ENCODE results near the gene AUP1. TPM values are rescaled to one million over a fixed set of nuclear protein-coding genes. Genes with fewer than 3 reads are reported as not detected.
"Not testable (repeated sequence)": the region's sequence is repeated elsewhere in the genome, so short reads cannot be mapped to it uniquely, and the experiment has no call there.

AUP1 gene
- total RNA-seq, 1 donor from 2014 or later = 178 TPM

GRCh38 chr2:74566076-74566753 lies 36.7 kb upstream of the AUP1 start:
- intact Hi-C loops (cut with micrococcal nuclease) = loop anchor here (1.0 kb wide), 1 partner anchor 11 kb away; no protein-coding TSS in a partner anchor
- Mint-ChIP-seq H3K4me3 (peak overlapping the region; percentile 23), H3K27me3 (ENCODE audit: insufficient read depth) (no peaks in the 10 kb centered on the region), H3K36me3 (ENCODE audit: low read depth) (peaks cover 2% of the 10 kb centered on the region), H3K4me1 (ENCODE audit: low read depth) (peaks cover 66% of the 10 kb centered on the region), H3K9me3 (no peaks in the 10 kb centered on the region), H3K27ac (peak overlapping the region; percentile 79)
- DNase-seq (ENCODE audit: low spot score) = no peak

GRCh38 chr2:74564222-74564621 lies 34.7 kb upstream of the AUP1 start:
- DNase-seq (ENCODE audit: low spot score) = no peak
- Mint-ChIP-seq H3K27ac (no peak overlapping the region), H3K4me3 (no peak overlapping the region), H3K9me3 (no peaks in the 10 kb centered on the region), H3K4me1 (ENCODE audit: low read depth) (peaks cover 69% of the 10 kb centered on the region), H3K27me3 (ENCODE audit: insufficient read depth) (peaks cover 2% of the 10 kb centered on the region), H3K36me3 (ENCODE audit: low read depth) (peaks cover 2% of the 10 kb centered on the region)
- intact Hi-C loops (cut with micrococcal nuclease) = no loop called here

DNA sequence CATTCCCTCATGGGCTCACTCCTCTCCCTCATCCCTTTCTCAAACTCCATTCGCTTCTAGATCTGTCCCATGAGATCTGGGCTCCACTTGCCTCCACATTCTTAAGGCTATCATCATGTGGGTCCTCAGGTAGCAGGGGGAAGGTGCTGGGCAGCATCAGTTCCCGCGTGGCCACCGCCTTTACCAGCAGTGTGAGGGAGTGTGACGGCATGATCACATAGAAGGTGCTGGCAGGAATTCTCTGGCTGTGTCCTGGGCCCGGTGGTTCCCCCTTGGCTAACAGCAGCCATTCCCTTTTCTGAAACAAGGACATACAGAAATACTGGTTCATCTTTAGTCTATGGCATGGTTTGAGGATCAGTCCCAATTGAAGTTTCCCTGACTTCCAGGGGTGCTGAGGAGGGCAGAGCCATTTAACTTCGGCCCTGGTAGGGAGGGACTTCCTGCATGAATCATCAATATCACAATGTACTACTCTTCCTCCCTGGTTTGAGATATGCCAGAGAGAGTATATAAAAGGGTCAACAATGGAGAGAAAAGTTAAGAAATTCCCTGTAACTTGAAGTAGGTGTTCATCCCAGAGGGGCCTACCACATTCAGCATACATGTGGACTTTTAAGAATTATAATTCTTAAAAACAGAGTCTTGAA lies 32.7 kb upstream of the AUP1 start:
- peaks cover 2% of the 10 kb centered on the region for H3K27me3 Mint-ChIP-seq (ENCODE audit: insufficient read depth)
- DNase-seq (ENCODE audit: low spot score) = no peak
- no peaks in the 10 kb centered on the region for H3K9me3 Mint-ChIP-seq
- H3K36me3 Mint-ChIP-seq (ENCODE audit: low read depth) = peaks cover 7% of the 10 kb centered on the region
- peak overlapping the region; percentile 41 for H3K27ac Mint-ChIP-seq
- intact Hi-C loops (cut with micrococcal nuclease) = no loop called here
- peaks cover 58% of the 10 kb centered on the region for H3K4me1 Mint-ChIP-seq (ENCODE audit: low read depth)
- no peak overlapping the region for H3K4me3 Mint-ChIP-seq

DNA sequence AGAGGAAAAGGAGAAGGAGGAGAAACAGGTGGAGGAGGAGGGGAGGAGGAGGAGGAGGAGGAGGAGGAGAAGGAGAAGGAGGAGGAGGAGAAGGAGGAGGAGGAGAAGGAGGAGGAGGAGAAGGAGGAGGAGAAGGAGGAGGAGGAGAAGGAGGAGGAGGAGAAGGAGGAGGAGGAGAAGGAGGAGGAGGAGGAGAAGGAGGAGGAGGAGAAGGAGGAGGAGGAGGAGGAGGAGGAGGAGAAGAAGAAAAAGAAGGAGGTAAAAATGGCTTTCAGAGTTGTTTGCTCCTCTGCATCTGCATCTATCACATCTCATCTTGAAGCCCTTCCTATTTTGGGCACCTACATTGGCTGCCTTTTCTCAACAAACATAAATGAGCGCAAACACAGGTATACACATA lies 31.5 kb upstream of the AUP1 start:
- H3K27me3 Mint-ChIP-seq (ENCODE audit: insufficient read depth); DNase-seq (ENCODE audit: low spot score); intact Hi-C loops (cut with micrococcal nuclease); H3K4me3 Mint-ChIP-seq; H3K9me3 Mint-ChIP-seq; H3K27ac Mint-ChIP-seq: not testable (repeated sequence)
- H3K36me3 Mint-ChIP-seq (ENCODE audit: low read depth) = peaks cover 15% of the 10 kb centered on the region
- H3K4me1 Mint-ChIP-seq (ENCODE audit: low read depth) = peaks cover 60% of the 10 kb centered on the region

DNA sequence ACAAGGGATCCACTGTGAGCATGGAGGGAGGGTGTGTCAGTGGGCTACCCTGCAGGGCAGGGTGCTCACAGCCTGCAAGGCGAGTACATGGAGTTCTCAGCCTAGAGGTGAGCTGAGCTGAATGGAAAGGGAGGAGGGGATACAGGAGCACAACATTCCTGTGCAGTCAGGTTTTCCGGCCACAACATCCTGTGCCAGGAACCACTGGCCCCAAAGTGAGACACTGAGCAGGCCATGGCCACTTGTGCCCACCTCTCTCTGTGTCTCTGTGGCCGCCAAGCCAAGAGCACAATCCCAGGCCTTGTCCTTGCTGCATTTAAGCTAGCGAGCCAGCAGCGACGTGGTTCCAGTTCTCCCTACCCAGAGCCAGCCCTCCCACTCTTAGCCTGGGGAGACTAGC lies 31.1 kb upstream of the AUP1 start:
- H3K9me3 Mint-ChIP-seq = no peaks in the 10 kb centered on the region
- peaks cover 2% of the 10 kb centered on the region for H3K27me3 Mint-ChIP-seq (ENCODE audit: insufficient read depth)
- H3K4me1 Mint-ChIP-seq (ENCODE audit: low read depth) = peaks cover 57% of the 10 kb centered on the region
- H3K36me3 Mint-ChIP-seq (ENCODE audit: low read depth) = peaks cover 15% of the 10 kb centered on the region
- peak overlapping the region; percentile 24 for H3K4me3 Mint-ChIP-seq
- intact Hi-C loops (cut with micrococcal nuclease) = no loop called here
- DNase-seq (ENCODE audit: low spot score) = no peak
- H3K27ac Mint-ChIP-seq = no peak overlapping the region

- peaks cover 2% of the 10 kb centered on the region for H3K27me3 Mint-ChIP-seq (ENCODE audit: insufficient read depth)
- H3K9me3 Mint-ChIP-seq = no peaks in the 10 kb centered on the region
- no peak overlapping the region for H3K27ac Mint-ChIP-seq
- H3K36me3 Mint-ChIP-seq (ENCODE audit: low read depth) = peaks cover 15% of the 10 kb centered on the region
- H3K4me1 Mint-ChIP-seq (ENCODE audit: low read depth) = peaks cover 55% of the 10 kb centered on the region
- no peak overlapping the region for H3K4me3 Mint-ChIP-seq
- intact Hi-C loops (cut with micrococcal nuclease) = no loop called here
- DNase-seq (ENCODE audit: low spot score) = no peak
Measured at GRCh38 chr2:74559912-74560311, 30.4 kb upstream of the AUP1 start.

- H3K27me3 Mint-ChIP-seq (ENCODE audit: insufficient read depth) = peaks cover 4% of the 10 kb centered on the region
- H3K4me3 Mint-ChIP-seq = no peak overlapping the region
- intact Hi-C loops (cut with micrococcal nuclease) = no loop called here
- H3K9me3 Mint-ChIP-seq = no peaks in the 10 kb centered on the region
- H3K4me1 Mint-ChIP-seq (ENCODE audit: low read depth) = peaks cover 46% of the 10 kb centered on the region
- no peak overlapping the region for H3K27ac Mint-ChIP-seq
- DNase-seq (ENCODE audit: low spot score) = no peak
- H3K36me3 Mint-ChIP-seq (ENCODE audit: low read depth) = peaks cover 15% of the 10 kb centered on the region
Measured at GRCh38 chr2:74558284-74559230, 29.1 kb upstream of the AUP1 start.

GRCh38 chr2:74556831-74557370 lies 27.4 kb upstream of the AUP1 start:
- H3K27me3 Mint-ChIP-seq (ENCODE audit: insufficient read depth) = peaks cover 4% of the 10 kb centered on the region
- peak overlapping the region; percentile 95 for H3K4me3 Mint-ChIP-seq

DNA sequence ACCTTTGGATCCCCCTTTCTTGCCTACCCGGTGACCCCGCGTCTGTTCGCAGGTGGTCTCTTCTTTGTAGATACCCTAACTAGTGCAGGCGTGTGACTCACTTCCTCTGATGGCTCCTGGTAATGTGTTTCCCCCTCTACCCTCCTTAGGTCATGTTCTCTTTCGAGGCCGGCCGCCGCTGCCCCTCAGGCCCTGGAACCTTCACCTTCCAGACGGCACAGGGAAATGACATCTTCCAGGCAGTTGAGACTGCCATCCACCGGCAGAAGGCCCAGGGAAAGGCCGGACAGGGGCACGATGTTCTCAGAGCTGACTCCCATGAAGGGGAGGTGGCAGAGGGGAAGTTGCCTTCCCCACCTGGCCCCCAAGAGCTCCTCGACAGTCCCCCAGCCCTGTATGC lies 26.7 kb upstream of the AUP1 start:
- peaks cover 35% of the 10 kb centered on the region for H3K4me1 Mint-ChIP-seq (ENCODE audit: low read depth)
- no peak for DNase-seq (ENCODE audit: low spot score)
- peak overlapping the region; percentile 95 for H3K4me3 Mint-ChIP-seq
- peaks cover 13% of the 10 kb centered on the region for H3K36me3 Mint-ChIP-seq (ENCODE audit: low read depth)
- H3K27ac Mint-ChIP-seq = peak overlapping the region; percentile 69
- intact Hi-C loops (cut with micrococcal nuclease) = no loop called here
- H3K27me3 Mint-ChIP-seq (ENCODE audit: insufficient read depth) = peaks cover 9% of the 10 kb centered on the region
- H3K9me3 Mint-ChIP-seq = no peaks in the 10 kb centered on the region

More at GRCh38 chr2:74556831-74557370, 27.4 kb upstream of the AUP1 start:
- no peak for DNase-seq (ENCODE audit: low spot score)
- intact Hi-C loops (cut with micrococcal nuclease) = no loop called here
- Mint-ChIP-seq H3K9me3 (no peaks in the 10 kb centered on the region), H3K27ac (no peak overlapping the region), H3K36me3 (ENCODE audit: low read depth) (peaks cover 13% of the 10 kb centered on the region), H3K4me1 (ENCODE audit: low read depth) (peaks cover 43% of the 10 kb centered on the region)

DNA sequence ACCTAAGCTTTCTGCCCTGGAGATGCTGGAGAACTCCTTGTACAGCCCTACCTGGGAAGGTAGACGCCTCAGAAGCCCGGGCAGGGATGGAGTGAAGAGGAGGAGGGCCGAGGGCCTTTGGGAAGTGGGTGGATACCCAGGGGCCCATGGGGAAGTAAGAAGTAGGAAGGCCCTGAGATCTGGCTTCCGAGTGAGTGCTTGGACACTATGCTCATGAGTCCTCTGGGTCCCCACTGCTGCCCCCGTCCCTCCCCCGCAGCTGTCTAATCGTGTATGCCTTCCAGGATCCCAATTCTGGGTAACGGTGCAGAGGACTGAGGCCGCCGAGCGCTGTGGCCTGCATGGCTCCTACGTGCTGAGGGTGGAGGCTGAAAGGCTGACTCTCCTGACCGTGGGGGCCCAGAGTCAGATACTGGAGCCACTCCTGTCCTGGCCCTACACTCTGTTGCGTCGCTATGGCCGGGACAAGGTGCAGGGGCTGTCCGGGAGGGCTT lies 26.2 kb upstream of the AUP1 start:
- Mint-ChIP-seq H3K27ac (peak overlapping the region; percentile 96), H3K36me3 (ENCODE audit: low read depth) (peaks cover 13% of the 10 kb centered on the region), H3K4me1 (ENCODE audit: low read depth) (peaks cover 33% of the 10 kb centered on the region), H3K4me3 (peak overlapping the region; percentile 95), H3K9me3 (no peaks in the 10 kb centered on the region), H3K27me3 (ENCODE audit: insufficient read depth) (peaks cover 9% of the 10 kb centered on the region)
- DNase-seq (ENCODE audit: low spot score) = no peak
- intact Hi-C loops (cut with micrococcal nuclease) = loop anchor here (1.0 kb wide), 3 partner anchors 11 to 32 kb away; no protein-coding TSS in a partner anchor

GRCh38 chr2:74554820-74555531 lies 25.5 kb upstream of the AUP1 start:
- intact Hi-C loops (cut with micrococcal nuclease) = loop anchor here (1.0 kb wide), 8 partner anchors 11 to 818 kb away; partner anchors contain the start of genes PCGF1, SEMA4F, TPRKB and TTC31
- Mint-ChIP-seq H3K27me3 (ENCODE audit: insufficient read depth) (peaks cover 11% of the 10 kb centered on the region), H3K9me3 (no peaks in the 10 kb centered on the region), H3K4me3 (peak overlapping the region; percentile 95), H3K27ac (peak overlapping the region; percentile 96), H3K4me1 (ENCODE audit: low read depth) (peaks cover 32% of the 10 kb centered on the region), H3K36me3 (ENCODE audit: low read depth) (peaks cover 13% of the 10 kb centered on the region)
- peak; percentile 39 for DNase-seq (ENCODE audit: low spot score)
